Caco-2 (cell line): ENCODE results near the gene RNF207. TPM values are rescaled to one million over a fixed set of nuclear protein-coding genes. Genes with fewer than 3 reads are reported as not detected.

ENCODE experiments used
- BruUV-seq: library from RNA; stranded (reverse); fragments of 400-500 nt; replicated peaks from 2 replicates; lab custom pipeline; 2021; lab: Mats Ljungman, UMichigan
- CTCF ChIA-PET: fragments of 300-600 bp; sonication (Branson Sonifier 250); formaldehyde crosslinking; loops from one replicate; lab custom pipeline; 2022; ENCODE audit warnings: antibody characterized with exemption; lab: Charles Lee
- POLR2A ChIA-PET: fragments of 300-600 bp; sonication (Branson Sonifier 250); formaldehyde crosslinking; loops from one replicate; lab custom pipeline; 2022; ENCODE audit warnings: antibody characterized with exemption; lab: Charles Lee
- DNase-seq, 2 experiments: peaks; one replicate each; pipeline versions ENCODE4 v3.0.0 to v3.0.0-alpha.2; 2020 to 2022
- H3K27me3 ChIP-seq: replicated peaks from 2 replicates; pipeline ENCODE4 v1.6.0; 2011; ENCODE audit warnings: low read length; ENCODE audit not compliant: control insufficient read depth, insufficient read depth
- H3K36me3 ChIP-seq: 2 replicates; pipeline ENCODE4 v1.5.1; 2011; ENCODE audit warnings: low read length; ENCODE audit not compliant: control insufficient read depth, insufficient read depth
- H3K4me1 ChIP-seq: fragments of 250-450 bp; sonication (Bioruptor Pico); 2 replicates; pipeline ENCODE4 v1.5.1; 2020; ENCODE audit warnings: mild to moderate bottlenecking
- H3K4me3 ChIP-seq: 2 replicates; pipeline ENCODE4 v1.5.1; 2011; ENCODE audit warnings: low read depth, mild to moderate bottlenecking, control low read depth, low read length
- H3K9me3 ChIP-seq: fragments of 250-450 bp; sonication (Bioruptor Pico); 2 replicates; pipeline ENCODE4 v1.5.1; 2020; ENCODE audit warnings: mild to moderate bottlenecking, moderate library complexity
- H3K27ac Mint-ChIP-seq: one replicate; pipeline ENCODE4 v1.8.0; 2022; ENCODE audit warnings: mixed read lengths; ENCODE audit not compliant: unreplicated experiment
- H3K27me3 Mint-ChIP-seq: one replicate; pipeline ENCODE4 v1.8.0; 2022; ENCODE audit warnings: mixed read lengths; ENCODE audit not compliant: insufficient read depth, unreplicated experiment
- H3K36me3 Mint-ChIP-seq: one replicate; pipeline ENCODE4 v1.8.0; 2022; ENCODE audit warnings: mild to moderate bottlenecking, mixed read lengths; ENCODE audit not compliant: insufficient read depth, unreplicated experiment
- H3K4me1 Mint-ChIP-seq: one replicate; pipeline ENCODE4 v1.8.0; 2022; ENCODE audit warnings: low read depth, mixed read lengths; ENCODE audit not compliant: unreplicated experiment
- H3K4me3 Mint-ChIP-seq: one replicate; pipeline ENCODE4 v1.8.0; 2022; ENCODE audit warnings: mild to moderate bottlenecking, moderate library complexity, mixed read lengths; ENCODE audit not compliant: unreplicated experiment
- H3K9me3 Mint-ChIP-seq: one replicate; pipeline ENCODE4 v1.8.0; 2022; ENCODE audit warnings: mixed read lengths; ENCODE audit not compliant: unreplicated experiment
- intact Hi-C: fragments of 100-400 bp; cut with micrococcal nuclease; formaldehyde crosslinking; loops from one replicate; pipeline ENCODE4 v1.10.0; 2022; ENCODE audit not compliant: unreplicated experiment
- total RNA-seq: library from RNA; stranded (reverse); gene quantifications from 2 replicates; pipeline ENCODE4 v1.2.3, GENCODE V29; 2022
- TF ChIP-seq, protein P1 (sequence below), 2 experiments: fragments of 200-600 bp in 1 of 2; IDR thresholded peaks; 1 replicate in 1 of 2; 2 replicates in 1 of 2; pipeline versions ENCODE4 v1.5.1 to v1.8.0; 2011 to 2022; ENCODE audit warnings: antibody characterized with exemption in 1 of 2, control low read depth in 1 of 2, inconsistent platforms in 1 of 2, low read depth in 1 of 2, low read length in 1 of 2, mild to moderate bottlenecking in 1 of 2, moderate library complexity in 1 of 2; ENCODE audit not compliant: insufficient read depth in 1 of 2, severe bottlenecking in 1 of 2, unreplicated experiment in 1 of 2

RNF207 gene
- total RNA-seq, 1 experiment from 2014 or later: 27.4 TPM

DNA sequence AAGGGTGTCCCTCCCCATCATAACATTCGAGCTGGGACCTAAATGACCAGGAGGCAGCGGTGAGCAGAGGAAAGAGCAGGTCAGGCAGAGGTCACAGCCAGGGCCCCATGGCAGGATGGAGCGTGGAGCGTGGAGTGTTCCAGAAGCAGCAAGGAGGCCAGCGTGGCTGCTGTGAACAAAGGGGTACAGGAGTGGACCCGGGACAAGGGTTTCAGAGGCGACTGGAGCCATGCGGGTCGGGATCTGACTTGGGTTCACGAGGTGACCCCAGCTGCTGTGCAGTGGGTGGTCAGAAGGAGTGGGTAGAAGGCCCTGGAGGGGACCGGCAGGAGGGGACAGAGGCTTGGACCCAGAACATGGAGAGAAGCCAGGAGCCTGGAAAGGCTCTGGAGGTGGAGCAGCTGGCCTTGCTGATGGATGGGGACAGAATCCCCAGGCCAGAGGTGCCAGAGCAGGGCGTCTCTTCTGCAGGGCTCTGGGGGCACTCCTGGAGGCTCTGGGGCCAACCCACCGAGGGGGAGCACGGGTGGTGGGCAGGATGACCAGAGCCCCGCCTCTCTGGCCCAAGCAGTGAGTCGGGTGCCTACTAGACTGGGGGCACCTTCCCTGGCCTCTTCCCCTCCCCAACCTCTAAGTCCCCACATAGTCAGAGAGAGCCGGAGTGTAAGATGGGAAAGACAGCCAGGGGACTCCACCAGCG lies 28.1 kb upstream of the RNF207 start:
- H3K4me3 Mint-ChIP-seq: no peak overlapping the region
- intact Hi-C loops: no loop called here
- no peak overlapping the region for H3K4me3 ChIP-seq
- no peak for DNase-seq
- no peaks in the 10 kb centered on the region for H3K36me3 ChIP-seq
- ChIA-PET POLR2A (no interaction called here), CTCF (no interaction called here)
- 0 out of 2 replicates have a peak, but pooled peaks cover 4% of the 10 kb centered on the region for H3K4me1 ChIP-seq
- H3K9me3 ChIP-seq: no peaks in the 10 kb centered on the region
- BruUV-seq: no TSS peak
- no peaks in the 10 kb centered on the region for H3K9me3 Mint-ChIP-seq
- H3K36me3 Mint-ChIP-seq: peaks cover 17% of the 10 kb centered on the region
- no peaks in the 10 kb centered on the region for H3K27me3 ChIP-seq
- TF ChIP-seq, protein P1, sequence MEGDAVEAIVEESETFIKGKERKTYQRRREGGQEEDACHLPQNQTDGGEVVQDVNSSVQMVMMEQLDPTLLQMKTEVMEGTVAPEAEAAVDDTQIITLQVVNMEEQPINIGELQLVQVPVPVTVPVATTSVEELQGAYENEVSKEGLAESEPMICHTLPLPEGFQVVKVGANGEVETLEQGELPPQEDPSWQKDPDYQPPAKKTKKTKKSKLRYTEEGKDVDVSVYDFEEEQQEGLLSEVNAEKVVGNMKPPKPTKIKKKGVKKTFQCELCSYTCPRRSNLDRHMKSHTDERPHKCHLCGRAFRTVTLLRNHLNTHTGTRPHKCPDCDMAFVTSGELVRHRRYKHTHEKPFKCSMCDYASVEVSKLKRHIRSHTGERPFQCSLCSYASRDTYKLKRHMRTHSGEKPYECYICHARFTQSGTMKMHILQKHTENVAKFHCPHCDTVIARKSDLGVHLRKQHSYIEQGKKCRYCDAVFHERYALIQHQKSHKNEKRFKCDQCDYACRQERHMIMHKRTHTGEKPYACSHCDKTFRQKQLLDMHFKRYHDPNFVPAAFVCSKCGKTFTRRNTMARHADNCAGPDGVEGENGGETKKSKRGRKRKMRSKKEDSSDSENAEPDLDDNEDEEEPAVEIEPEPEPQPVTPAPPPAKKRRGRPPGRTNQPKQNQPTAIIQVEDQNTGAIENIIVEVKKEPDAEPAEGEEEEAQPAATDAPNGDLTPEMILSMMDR (IDR thresholded peaks at IDR 0.05; ENCODE audit: insufficient read depth in 1 of 2, low read depth in 1 of 2, low read length in 1 of 2, severe bottlenecking in 1 of 2, unreplicated experiment in 1 of 2): no peak
- peaks cover 5% of the 10 kb centered on the region for H3K27me3 Mint-ChIP-seq
- no peak overlapping the region for H3K27ac Mint-ChIP-seq
- H3K4me1 Mint-ChIP-seq: no peaks in the 10 kb centered on the region

DNA sequence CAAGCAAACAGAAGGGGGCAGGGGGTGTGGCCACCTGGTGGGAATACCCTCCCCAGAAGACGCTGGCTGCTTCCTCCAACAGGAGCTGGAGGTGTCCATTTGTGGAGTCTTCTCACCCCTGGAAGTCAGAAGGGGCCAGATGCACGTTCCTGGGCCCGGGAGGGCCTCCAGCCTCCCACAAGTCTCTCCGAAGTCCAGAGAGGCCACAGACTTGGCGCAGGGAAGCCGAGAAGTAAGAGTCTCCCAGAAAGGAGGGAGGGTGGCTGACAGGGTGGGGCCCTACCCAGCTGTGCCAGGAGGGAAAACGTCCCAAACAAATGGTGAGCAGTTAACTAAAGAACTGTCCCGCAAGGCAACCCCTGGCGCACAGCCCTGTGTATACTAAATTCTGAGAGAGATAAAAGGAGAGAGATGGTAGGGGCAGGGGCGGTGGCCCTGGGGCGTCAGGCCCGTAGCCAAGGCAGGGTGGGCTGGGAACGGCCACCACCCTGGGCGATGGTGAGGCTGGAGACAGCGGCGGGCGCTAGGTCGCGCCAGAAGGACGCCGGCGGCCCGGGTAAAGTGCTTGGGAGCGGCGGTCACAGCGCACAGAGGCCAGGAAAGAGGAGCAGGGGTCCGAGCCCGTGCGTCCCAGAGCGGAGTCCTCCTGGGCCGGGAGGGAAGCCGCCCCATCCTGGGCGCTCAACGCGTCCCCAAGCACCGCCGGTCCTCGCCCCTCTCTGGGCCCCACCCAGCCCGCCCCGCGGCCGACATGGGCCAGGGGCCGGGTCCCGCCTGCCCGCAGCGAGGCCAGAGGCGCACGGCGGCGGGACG lies 27.0 kb upstream of the RNF207 start:
- POLR2A ChIA-PET: no interaction called here

DNA sequence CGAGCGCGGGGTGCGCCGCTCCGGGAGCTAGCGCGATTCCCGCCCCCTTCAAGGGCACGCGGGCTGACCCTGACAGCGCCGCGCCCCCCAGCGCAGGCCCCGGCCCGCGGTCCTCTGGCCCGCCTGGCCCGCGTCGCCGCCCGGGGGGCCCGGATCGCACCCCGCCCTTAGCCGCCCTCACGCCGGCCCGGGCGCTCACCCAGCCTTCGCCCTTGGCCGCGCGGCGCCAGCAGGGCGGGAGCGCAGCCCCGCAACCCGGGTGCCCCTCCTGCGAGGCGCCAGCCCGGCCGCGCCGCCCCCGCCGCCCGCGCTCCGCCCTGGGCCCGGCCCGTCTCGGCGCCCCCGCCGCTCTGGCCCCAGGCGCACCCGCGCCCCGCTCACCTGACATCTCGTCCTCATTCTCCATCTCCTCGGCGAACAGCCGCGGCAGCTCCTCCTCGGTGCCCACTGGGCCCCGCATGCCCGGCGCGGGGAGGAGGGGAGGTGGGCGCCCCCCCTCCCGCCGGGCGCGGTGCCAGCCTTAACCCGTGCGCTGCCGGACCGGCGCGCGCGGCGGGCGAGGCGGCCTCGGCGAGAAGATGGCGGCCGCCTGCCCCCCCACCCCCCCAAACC lies 26.2 kb upstream of the RNF207 start:
- Mint-ChIP-seq H3K4me1 (no peaks in the 10 kb centered on the region), H3K9me3 (no peaks in the 10 kb centered on the region), H3K27ac (no peak overlapping the region), H3K36me3 (peaks cover 35% of the 10 kb centered on the region), H3K27me3 (peaks cover 5% of the 10 kb centered on the region), H3K4me3 (no peak overlapping the region)
- no peaks in the 10 kb centered on the region for H3K36me3 ChIP-seq
- no peaks in the 10 kb centered on the region for H3K27me3 ChIP-seq
- ChIA-PET CTCF (no interaction called here), POLR2A (no interaction called here)
- TF ChIP-seq, protein P1 (IDR thresholded peaks at IDR 0.05; ENCODE audit: insufficient read depth in 1 of 2, low read depth in 1 of 2, low read length in 1 of 2, severe bottlenecking in 1 of 2, unreplicated experiment in 1 of 2): no peak
- peak overlapping the region; percentile 28 for H3K4me3 ChIP-seq
- BruUV-seq: no TSS peak
- no peaks in the 10 kb centered on the region for H3K9me3 ChIP-seq
- H3K4me1 ChIP-seq: 0 out of 2 replicates have a peak, but pooled peaks cover 4% of the 10 kb centered on the region
- no peak for DNase-seq
- intact Hi-C loops: no loop called here

More for the DNA sequence above, 27.0 kb upstream of the RNF207 start:
- DNase-seq: peak in 1 of 2 experiments; percentile 27
- intact Hi-C loops: no loop called here
- Histone ChIP-seq H3K9me3 (no peaks in the 10 kb centered on the region), H3K27me3 (no peaks in the 10 kb centered on the region), H3K4me3 (peak overlapping the region; percentile 20), H3K4me1 (0 out of 2 replicates have a peak, but pooled peaks cover 4% of the 10 kb centered on the region), H3K36me3 (no peaks in the 10 kb centered on the region)
- CTCF ChIA-PET: no interaction called here
- H3K27ac Mint-ChIP-seq: no peak overlapping the region
- TF ChIP-seq, protein P1 (IDR thresholded peaks at IDR 0.05; ENCODE audit: insufficient read depth in 1 of 2, low read depth in 1 of 2, low read length in 1 of 2, severe bottlenecking in 1 of 2, unreplicated experiment in 1 of 2): no peak
- BruUV-seq: no TSS peak
- H3K4me3 Mint-ChIP-seq: peak overlapping the region; percentile 52
- H3K27me3 Mint-ChIP-seq: peaks cover 5% of the 10 kb centered on the region
- H3K9me3 Mint-ChIP-seq: no peaks in the 10 kb centered on the region
- H3K36me3 Mint-ChIP-seq: peaks cover 28% of the 10 kb centered on the region
- H3K4me1 Mint-ChIP-seq: no peaks in the 10 kb centered on the region
